OCI-LY7 (cell line): ENCODE results near the gene FOXA1.

Experiments used
- CTCF ChIP-seq: fragments of 200-600 bp; sonication (generic); conservative IDR thresholded peaks from 2 replicates; pipeline ENCODE4 v1.5.1; 2014; ENCODE audit warnings: mild to moderate bottlenecking, antibody characterized with exemption, low read length, moderate library complexity, mixed read lengths
- EZH2phosphoT487 ChIP-seq: fragments of 200-600 bp; sonication (generic); IDR thresholded peaks from 2 replicates; pipeline ENCODE4 v1.6.1; 2018; ENCODE audit warnings: low read depth, borderline replicate concordance, mild to moderate bottlenecking, mixed run types, antibody characterized with exemption, low read length, moderate library complexity, mixed read lengths

- no peak for TF ChIP-seq CTCF
- TF ChIP-seq EZH2phosphoT487 = no peak
Observed at GRCh38 chr14:37591941-37592481, 3.0 kb downstream of the FOXA1 start.
